ENCODE data around the gene SLCO3A1. TPM values are rescaled to one million over a fixed set of nuclear protein-coding genes. Genes with fewer than 3 reads are reported as not detected.

Gene SLCO3A1
- total RNA-seq, 1 experiment from 2014 or later, result not detected

- H3K9me3 Mint-ChIP-seq (ENCODE audit: unreplicated experiment), result peaks cover 13% of the 10 kb centered on the region
- H3K9me3 ChIP-seq, result no peaks in the 10 kb centered on the region
- H3K4me1 Mint-ChIP-seq (ENCODE audit: low read depth, unreplicated experiment), result peaks cover 23% of the 10 kb centered on the region
- H3K4me3 Mint-ChIP-seq (ENCODE audit: unreplicated experiment), result no peak overlapping the region
- no peaks in the 10 kb centered on the region for H3K27me3 ChIP-seq (replicated peaks; ENCODE audit: control insufficient read depth, insufficient read depth, low read length)
- no peak for DNase-seq
- no peak overlapping the region for H3K4me3 ChIP-seq (ENCODE audit: low read depth, low read length)
- H3K36me3 ChIP-seq (ENCODE audit: control insufficient read depth, insufficient read depth, low read length), result no peaks in the 10 kb centered on the region
- ChIA-PET CTCF (no interaction called here), POLR2A (no interaction called here)
- no peak for TF ChIP-seq CTCF (IDR thresholded peaks at IDR 0.05; ENCODE audit: insufficient read depth in 1 of 2, low read depth in 1 of 2, low read length in 1 of 2, severe bottlenecking in 1 of 2, unreplicated experiment in 1 of 2)
- H3K36me3 Mint-ChIP-seq (ENCODE audit: insufficient read depth, unreplicated experiment), result no peaks in the 10 kb centered on the region
- H3K27ac Mint-ChIP-seq (ENCODE audit: unreplicated experiment), result no peak overlapping the region
- H3K27me3 Mint-ChIP-seq (ENCODE audit: insufficient read depth, unreplicated experiment), result no peaks in the 10 kb centered on the region
- intact Hi-C loops (cut with micrococcal nuclease; ENCODE audit: unreplicated experiment), result loop anchor here (5.0 kb wide), 1 partner anchor 44 kb away; no protein-coding TSS in a partner anchor
- peaks cover 10% of the 10 kb centered on the region for H3K4me1 ChIP-seq
- BruUV-seq (replicated peaks), result no TSS peak
These were observed 264.8 kb downstream of the SLCO3A1 start for GRCh38 chr15:92118162-92118935.

GRCh38 chr15:92118936-92119325 is 265.4 kb downstream of the SLCO3A1 start:
- Mint-ChIP-seq H3K27ac (ENCODE audit: unreplicated experiment) (no peak overlapping the region), H3K9me3 (ENCODE audit: unreplicated experiment) (peaks cover 13% of the 10 kb centered on the region), H3K4me1 (ENCODE audit: low read depth, unreplicated experiment) (peaks cover 23% of the 10 kb centered on the region), H3K4me3 (ENCODE audit: unreplicated experiment) (no peak overlapping the region), H3K36me3 (ENCODE audit: insufficient read depth, unreplicated experiment) (no peaks in the 10 kb centered on the region), H3K27me3 (ENCODE audit: insufficient read depth, unreplicated experiment) (no peaks in the 10 kb centered on the region)
- H3K9me3 ChIP-seq, result no peaks in the 10 kb centered on the region
- no peak for DNase-seq
- H3K36me3 ChIP-seq (ENCODE audit: control insufficient read depth, insufficient read depth, low read length), result no peaks in the 10 kb centered on the region
- H3K4me1 ChIP-seq, result peaks cover 10% of the 10 kb centered on the region
- no TSS peak for BruUV-seq (replicated peaks)
- intact Hi-C loops (cut with micrococcal nuclease; ENCODE audit: unreplicated experiment), result loop anchor here (5.0 kb wide), 1 partner anchor 43 kb away; no protein-coding TSS in a partner anchor
- POLR2A ChIA-PET, result no interaction called here
- H3K4me3 ChIP-seq (ENCODE audit: low read depth, low read length), result no peak overlapping the region
- CTCF ChIA-PET, result no interaction called here
- TF ChIP-seq CTCF (IDR thresholded peaks at IDR 0.05; ENCODE audit: insufficient read depth in 1 of 2, low read depth in 1 of 2, low read length in 1 of 2, severe bottlenecking in 1 of 2, unreplicated experiment in 1 of 2), result no peak
- H3K27me3 ChIP-seq (replicated peaks; ENCODE audit: control insufficient read depth, insufficient read depth, low read length), result no peaks in the 10 kb centered on the region

- no peak overlapping the region for H3K4me3 ChIP-seq (ENCODE audit: low read depth, low read length)
- no peak for DNase-seq
- H3K9me3 ChIP-seq, result no peaks in the 10 kb centered on the region
- peaks cover 10% of the 10 kb centered on the region for H3K4me1 ChIP-seq
- no peak overlapping the region for H3K4me3 Mint-ChIP-seq (ENCODE audit: unreplicated experiment)
- ChIA-PET CTCF (interaction anchor here (0.8 kb wide), 1 partner anchor 29 kb away, joined by 3 read pairs; no protein-coding TSS in a partner anchor), POLR2A (no interaction called here)
- no peak overlapping the region for H3K27ac Mint-ChIP-seq (ENCODE audit: unreplicated experiment)
- no TSS peak for BruUV-seq (replicated peaks)
- peaks cover 23% of the 10 kb centered on the region for H3K4me1 Mint-ChIP-seq (ENCODE audit: low read depth, unreplicated experiment)
- H3K36me3 ChIP-seq (ENCODE audit: control insufficient read depth, insufficient read depth, low read length), result no peaks in the 10 kb centered on the region
- H3K27me3 Mint-ChIP-seq (ENCODE audit: insufficient read depth, unreplicated experiment), result no peaks in the 10 kb centered on the region
- no peaks in the 10 kb centered on the region for H3K36me3 Mint-ChIP-seq (ENCODE audit: insufficient read depth, unreplicated experiment)
- intact Hi-C loops (cut with micrococcal nuclease; ENCODE audit: unreplicated experiment), result no loop called here
- peaks cover 13% of the 10 kb centered on the region for H3K9me3 Mint-ChIP-seq (ENCODE audit: unreplicated experiment)
- no peaks in the 10 kb centered on the region for H3K27me3 ChIP-seq (replicated peaks; ENCODE audit: control insufficient read depth, insufficient read depth, low read length)
- TF ChIP-seq CTCF (IDR thresholded peaks at IDR 0.05; ENCODE audit: insufficient read depth in 1 of 2, low read depth in 1 of 2, low read length in 1 of 2, severe bottlenecking in 1 of 2, unreplicated experiment in 1 of 2), result no peak
These were observed 266.7 kb downstream of the SLCO3A1 start for GRCh38 chr15:92120094-92120795.

Measured in Caco-2 (cell line).